Activated gamma-delta T cell (primary cell): ENCODE data around the gene UHRF1.
"Not testable (repeated sequence)": the region's sequence is repeated elsewhere in the genome, so short reads cannot be mapped to it uniquely, and the experiment has no call there.

ENCODE experiments used
- DNase-seq: peaks from one replicate; lab custom pipeline; 2025; lab: John Stamatoyannopoulos, UW

UHRF1 gene

GRCh38 chr19:4935444-4935843 is 26.1 kb downstream of the UHRF1 start:
- no peak for DNase-seq

DNA sequence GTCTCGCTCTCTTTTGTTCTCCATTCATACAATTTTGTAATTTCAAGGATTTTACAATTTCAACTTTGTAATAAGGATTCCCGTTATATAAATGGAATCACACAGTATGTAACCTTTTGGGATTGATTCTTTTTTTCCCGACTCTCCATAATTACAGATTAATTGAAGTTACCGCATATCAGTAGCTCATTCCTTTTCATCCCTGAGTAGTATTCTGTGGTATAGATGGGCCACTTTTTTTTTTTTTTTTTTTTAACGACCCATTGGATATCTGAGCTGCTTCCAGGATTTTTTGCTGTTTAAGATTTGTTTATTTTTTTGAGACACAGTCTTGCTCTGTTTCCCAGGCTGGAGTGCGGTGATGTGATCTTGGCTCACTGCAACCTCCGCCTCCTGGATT is 27.8 kb downstream of the UHRF1 start:
- DNase-seq, result no peak

GRCh38 chr19:4938461-4938860 is 29.2 kb downstream of the UHRF1 start:
- not testable (repeated sequence) for DNase-seq

DNA sequence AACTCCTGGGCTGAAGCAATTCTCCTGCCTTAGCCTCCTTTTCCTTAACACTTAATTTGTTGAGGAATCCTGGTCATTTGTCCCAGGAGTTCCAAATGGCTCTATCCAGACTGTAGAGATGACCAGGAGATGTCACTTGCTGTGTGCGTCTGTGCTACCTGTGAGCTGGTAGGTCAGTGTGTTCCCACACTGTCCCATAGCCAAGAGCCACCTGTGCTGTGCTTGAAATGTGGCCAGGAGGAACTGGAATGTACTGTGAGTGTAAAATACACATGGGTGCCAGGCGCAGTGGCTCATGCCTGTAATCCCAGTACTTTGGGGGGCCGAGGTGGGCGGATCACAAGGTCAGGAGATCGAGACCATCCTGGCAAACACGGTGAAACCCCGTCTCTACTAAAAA is 30.2 kb downstream of the UHRF1 start:
- no peak for DNase-seq

DNA sequence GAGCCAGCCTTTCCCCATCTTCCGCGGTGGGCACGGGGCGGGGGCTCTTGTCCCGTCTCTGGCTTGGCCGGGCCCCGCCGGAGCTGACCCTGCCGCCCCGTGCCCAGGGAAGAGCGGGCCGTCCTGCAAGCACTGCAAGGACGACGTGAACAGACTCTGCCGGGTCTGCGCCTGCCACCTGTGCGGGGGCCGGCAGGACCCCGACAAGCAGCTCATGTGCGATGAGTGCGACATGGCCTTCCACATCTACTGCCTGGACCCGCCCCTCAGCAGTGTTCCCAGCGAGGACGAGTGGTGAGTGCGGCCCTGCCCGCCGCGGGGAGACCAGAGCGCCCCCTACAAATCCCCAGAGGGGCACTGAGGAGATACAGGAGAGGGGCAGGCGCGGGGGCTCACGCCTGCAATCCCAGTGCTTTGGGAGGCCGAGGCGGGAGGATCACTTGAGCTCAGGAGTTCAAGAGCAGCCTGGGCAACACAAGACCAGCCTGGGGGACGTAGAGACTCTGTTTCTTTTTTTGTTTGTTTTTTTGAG is 32.4 kb downstream of the UHRF1 start:
- DNase-seq, result not testable (repeated sequence)

GRCh38 chr19:4950650-4951049 is 41.3 kb downstream of the UHRF1 start:
- not testable (repeated sequence) for DNase-seq

DNA sequence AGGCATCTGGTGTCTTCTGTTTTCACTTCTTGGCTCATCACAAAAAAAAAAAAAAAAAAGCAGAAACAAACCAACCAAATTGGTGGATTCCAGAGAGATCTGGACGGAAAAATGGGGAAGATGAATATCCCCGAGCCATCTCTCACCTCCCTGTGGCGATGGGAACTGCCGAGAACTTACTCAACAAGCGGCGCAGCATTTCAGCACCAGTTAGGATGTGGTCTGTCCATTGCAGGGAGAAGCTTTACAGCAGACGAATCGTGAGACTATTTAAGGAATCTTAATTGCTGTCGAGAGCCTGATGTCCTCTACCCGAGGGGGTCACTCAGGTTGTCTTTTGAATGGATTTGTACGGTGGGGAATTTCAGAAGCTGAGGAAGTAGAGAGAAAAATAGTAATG is 42.4 kb downstream of the UHRF1 start:
- DNase-seq, result no peak

GRCh38 chr19:4952945-4953344 is 43.6 kb downstream of the UHRF1 start:
- DNase-seq, result no peak

GRCh38 chr19:4954320-4955149 is 45.2 kb downstream of the UHRF1 start:
- DNase-seq, result not testable (repeated sequence)

DNA sequence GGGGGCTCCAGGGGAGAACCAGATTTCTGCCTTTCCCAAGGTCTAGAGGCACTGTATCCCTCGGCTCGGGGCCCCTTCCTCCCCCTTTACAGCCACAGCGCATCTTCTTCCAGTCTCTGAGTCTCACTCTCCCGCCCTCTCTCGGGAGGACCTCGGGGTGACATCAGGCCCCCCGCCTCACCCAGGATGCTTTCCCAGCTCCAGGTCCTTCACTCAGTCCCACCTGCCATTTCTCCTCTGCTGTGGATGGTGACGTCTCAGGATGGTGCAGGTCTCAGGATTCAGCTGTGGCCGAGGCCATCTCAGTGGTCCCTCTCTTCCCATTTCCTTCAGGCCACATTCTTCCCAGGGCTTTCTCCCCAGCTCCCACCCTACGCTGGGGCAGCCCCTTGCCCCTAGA is 46.0 kb downstream of the UHRF1 start:
- DNase-seq, result no peak

DNA sequence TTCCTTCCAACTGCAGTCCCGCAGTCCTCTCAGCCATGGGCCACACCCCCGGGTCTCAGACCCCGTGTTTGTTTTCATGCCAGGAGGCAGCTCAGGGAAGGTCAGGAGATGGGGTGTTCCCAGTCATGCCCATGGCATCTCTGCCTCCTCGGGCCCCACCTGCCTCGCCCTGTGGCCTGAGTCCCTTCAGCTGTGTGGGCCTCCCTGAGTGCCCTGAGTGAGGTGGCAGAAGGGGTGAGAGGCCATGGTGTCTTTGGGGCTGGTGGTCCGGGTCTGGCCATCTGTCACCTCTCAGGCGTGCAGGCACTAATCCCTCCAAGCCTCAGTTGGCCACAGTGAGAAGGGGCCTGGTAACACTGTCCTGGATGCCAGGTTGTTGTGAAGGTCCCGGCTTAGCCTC is 48.7 kb downstream of the UHRF1 start:
- DNase-seq, result no peak

DNA sequence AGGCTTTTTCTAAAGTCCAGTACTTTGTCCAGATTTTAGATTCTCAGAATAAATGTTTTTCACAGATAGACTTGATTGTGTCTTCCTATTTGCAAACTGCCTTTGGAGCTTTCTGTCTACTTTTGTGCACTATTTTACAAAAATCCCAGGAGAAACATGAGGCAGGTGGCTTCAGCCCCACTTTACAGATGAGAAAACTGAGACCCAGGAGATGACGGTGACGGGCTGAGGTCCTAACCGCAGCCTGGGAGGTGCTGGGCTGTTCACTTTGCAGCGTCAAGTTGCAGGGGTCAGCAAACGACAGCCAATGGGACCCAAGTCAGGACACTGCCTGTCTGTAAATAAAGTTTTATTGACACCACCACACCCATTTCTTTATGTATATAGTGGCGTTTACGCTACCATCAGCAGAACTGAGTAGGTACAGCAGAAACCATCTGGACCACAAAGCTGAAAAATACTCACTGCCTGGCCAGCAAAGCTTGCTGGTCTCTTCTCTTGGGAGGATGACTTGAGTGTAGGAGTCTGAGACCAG is 52.9 kb downstream of the UHRF1 start:
- no peak for DNase-seq

DNA sequence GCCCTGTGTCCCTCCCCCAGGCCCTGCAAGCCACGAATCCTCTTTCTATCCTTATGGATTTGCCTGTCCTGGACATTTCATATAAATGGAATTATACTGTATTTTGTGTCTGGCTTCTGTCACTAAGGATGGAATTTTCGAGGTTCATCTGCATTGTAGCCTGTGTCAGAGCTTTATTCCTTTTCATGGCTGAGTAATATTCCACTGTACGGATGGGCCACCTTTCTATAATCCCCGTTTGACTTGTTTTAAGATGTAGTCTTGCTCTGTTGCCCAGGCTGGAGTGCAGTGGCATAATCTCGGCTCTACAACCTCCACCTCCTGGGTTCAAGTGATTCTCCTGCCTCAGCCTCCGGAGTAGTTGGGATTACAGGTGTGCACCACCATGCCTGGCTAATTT is 55.8 kb downstream of the UHRF1 start:
- DNase-seq, result no peak

- no peak for DNase-seq
These were observed 57.3 kb downstream of the UHRF1 start for GRCh38 chr19:4966591-4966990.

DNA sequence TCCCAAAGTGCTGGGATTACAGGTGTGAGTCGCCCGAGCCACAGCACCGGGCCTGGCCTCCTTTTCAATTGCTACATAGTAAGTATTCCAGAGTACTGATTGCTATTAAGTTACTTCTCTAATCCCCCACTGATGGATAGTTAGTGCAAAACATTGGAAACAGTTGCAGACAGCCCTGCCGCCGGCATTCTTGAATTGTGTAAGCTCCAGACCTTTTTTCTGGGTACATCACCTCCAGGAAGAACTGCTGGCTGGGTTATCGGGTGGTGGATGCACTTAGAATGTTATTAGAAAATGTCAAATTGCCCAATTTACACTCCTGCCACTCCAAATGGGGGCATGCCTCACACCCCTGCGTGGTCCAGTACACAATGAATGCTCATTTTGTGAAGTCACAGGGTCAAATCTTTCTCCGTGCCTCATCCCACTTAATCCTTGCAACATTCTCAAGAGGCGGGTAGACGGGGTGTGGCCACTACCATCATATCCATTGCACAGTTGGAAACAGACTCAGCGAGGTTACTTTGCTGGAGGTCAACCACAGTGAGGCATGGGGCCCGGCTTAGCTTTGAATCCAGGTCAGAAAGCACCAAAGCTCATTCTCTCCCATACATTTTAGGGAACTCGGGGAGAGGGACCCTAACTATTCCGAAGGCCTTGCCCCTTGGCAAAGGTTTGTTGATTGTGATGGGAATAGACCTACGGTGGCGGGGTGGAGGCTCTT is 58.6 kb downstream of the UHRF1 start:
- DNase-seq, result no peak

DNA sequence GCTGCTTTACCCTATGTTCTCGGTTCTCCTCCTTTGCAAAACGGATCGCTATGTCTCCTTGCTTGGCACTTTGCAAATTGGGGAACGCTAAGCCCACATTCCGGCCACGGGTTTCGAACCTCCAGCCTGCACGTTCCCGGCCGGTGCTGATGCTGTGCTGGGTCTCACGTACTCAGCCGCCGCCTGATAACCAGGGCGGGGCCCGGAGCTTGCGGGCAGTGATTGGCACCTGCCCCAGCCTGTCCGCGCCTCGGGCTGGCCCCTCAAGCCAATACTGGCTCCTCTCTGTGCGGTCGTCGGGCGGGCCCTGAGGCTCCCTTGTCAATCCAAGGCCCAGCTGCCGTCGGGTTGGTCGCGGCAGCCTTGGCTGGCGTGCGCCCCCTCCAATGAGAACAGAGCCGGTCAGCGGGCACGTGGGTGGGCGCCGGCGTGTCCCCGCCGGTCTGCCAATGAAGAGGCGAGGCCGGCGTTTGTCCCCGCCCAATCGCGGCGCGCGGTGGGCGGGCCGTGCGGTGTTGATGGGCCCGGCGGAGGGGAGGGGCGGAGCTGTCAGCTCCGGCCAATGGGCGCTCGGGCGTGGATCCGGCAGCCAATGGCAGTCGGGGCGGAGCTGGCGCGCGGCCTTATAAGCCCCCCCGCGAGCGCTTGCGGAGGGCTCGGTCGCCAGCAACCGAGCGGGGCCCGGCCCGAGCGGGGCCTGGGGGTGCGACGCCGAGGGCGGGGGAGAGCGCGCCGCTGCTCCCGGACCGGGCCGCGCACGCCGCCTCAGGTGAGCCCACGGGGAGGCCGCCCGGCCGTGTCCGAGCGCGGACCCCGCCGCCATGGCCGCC is 59.4 kb downstream of the UHRF1 start, which contains the start of gene KDM4B:
Gene KDM4B (plus strand): TSS at position 652 of the 830 bp plus-strand sequence. CDS start 63,778 bp downstream, outside the sequence.
- DNase-seq, result peak; percentile 99

DNA sequence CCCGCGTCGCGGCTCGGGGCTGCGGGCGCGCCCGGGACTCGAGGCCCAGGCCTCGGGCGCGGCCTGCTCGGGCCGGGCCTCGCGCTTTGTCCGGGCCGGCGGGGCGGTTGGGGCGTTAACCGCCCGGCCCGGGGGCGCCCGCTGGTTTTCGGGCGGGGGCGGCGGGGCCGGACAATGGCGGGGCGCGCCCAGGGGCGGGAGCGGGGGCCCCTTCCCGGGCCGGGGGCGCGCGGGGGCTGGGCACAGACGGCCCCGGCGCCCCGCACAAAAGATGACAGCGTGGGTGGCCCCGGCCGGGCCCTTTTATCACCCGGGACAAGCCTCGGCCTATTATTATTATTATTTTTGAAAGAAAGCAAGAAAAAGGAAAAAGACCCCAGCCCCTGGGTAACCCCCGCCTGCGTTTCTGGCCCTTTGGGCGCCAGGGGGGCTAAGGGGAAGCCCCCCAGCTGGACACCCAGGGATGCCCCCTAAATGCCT is 60.0 kb downstream of the UHRF1 start:
- no peak for DNase-seq

DNA sequence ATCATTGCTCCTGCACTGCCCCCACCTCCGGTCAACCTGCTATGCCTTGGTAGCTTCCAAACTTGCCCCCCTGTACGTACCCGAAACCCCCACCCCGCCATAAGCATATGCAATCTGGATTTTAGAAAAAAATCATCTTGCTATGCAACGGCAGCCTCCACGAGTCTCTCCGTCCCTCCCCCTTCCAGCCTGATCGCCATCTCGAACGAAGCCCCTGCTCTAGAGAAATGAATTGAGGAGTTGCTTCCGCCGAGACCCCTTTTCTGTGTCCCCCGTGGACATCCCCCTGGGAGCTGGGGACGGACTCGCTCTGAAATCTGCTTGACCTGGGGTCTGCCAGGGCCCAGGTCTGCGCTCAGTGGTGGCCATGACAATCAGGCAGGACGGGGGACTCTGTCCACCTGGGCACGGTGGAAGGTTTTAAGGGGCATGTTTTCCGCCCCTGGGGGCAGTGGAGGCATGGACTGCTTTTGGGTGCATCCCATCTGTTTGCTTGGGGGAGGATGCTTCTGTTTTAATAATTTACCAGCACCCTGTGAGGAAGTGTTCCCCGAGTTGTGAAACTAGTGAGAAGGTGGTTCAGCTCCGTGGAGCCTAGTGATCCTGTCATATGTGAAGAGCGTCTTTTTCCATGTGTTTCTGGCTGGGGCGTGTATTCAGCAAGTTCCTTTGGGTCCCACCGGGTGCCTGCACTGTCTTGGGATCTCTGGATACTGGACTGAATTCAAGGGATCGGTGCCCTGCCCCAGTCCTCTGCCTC is 60.7 kb downstream of the UHRF1 start:
- no peak for DNase-seq

DNA sequence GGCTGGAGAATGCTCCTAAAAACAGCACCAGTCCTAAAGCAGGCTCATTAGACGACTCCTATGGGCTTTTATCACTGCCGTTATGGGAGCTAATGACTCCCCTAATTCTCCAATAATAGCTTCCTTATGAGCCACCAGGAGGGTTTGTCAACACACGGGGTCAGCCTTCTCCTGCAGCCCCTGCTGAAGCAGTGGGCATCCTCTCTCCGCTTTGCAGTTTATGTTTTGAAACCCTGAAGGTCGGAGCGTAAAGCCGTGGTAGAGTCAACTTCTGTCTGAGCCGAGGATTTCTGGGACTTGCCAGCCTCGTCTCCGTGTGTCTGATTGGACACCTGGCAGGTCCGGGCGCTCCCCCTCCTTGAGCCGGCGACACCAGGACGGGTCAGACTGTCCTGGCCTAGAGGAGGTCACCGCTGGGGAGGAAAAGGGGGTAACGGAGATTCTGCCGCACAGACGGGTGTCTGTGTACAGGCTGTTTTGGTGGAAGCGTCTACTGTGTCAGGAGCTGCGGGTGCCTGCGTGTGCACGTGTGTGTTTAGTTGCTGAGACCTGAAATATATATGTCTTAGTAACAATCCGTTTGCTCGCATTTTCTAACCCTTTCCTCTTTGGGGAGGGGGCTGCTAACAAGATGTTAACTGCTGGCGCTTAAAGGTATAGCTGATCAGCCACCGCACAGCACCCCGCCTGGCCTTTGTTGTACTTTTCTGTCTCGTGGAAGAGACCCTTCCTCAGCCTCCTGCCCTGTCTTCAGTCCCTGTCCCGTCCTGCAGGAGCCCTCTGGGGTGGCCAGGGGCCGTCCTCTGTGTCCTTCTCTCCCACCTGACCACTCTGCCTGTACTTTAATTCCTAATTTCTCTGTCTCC is 61.5 kb downstream of the UHRF1 start:
- no peak for DNase-seq

- DNase-seq, result no peak
These were observed 62.1 kb downstream of the UHRF1 start for GRCh38 chr19:4971424-4971793.
